Right lobe of liver (tissue), 6 donors: ENCODE measurements around the gene IL1RAP. TPM values are rescaled to one million over a fixed set of nuclear protein-coding genes. Genes with fewer than 3 reads are reported as not detected.
A peak's percentile ranks its signal among the peaks of the same experiment; 100 is the strongest.

Experiments used
- ATAC-seq, 4 donors: fragments of 200-7000 bp; cut with Tn5 transposase; one replicate each; pipeline ENCODE4 v1.9.1; 2020; ENCODE audit warnings: mild to moderate bottlenecking in 4 of 4, moderate library complexity in 4 of 4
- DNase-seq, 3 donors: peaks; one replicate each; pipeline ENCODE4 v3.0.0-alpha.2; 2020
- H3K27ac ChIP-seq, 3 donors: fragments of 200-600 bp; one replicate each; pipeline ENCODE4 v1.8.0; 2022
- H3K27me3 ChIP-seq, 2 donors: fragments of 200-600 bp; one replicate each; pipeline ENCODE4 v1.8.0; 2022
- H3K36me3 ChIP-seq, 4 donors: fragments of 200-600 bp; sonication (generic) in 1 of 4; one replicate each; pipeline versions ENCODE4 v1.5.1 to v1.8.0; 2017 to 2022; ENCODE audit warnings: control low read depth in 1 of 4
- H3K4me1 ChIP-seq, 4 donors: fragments of 200-600 bp; sonication (generic) in 1 of 4; one replicate each; pipeline versions ENCODE4 v1.5.1 to v1.8.0; 2017 to 2022; ENCODE audit warnings: control low read depth in 1 of 4
- H3K4me3 ChIP-seq, 3 donors: fragments of 200-600 bp; one replicate each; pipeline ENCODE4 v1.8.0; 2022
- H3K9me3 ChIP-seq, 4 donors: fragments of 200-600 bp; sonication (generic) in 1 of 4; one replicate each; pipeline versions ENCODE4 v1.5.1 to v1.8.0; 2017 to 2022; ENCODE audit warnings: control low read depth in 1 of 4
- CTCF ChIP-seq, 4 donors: fragments of 200-600 bp in 3 of 4; fragments of 450-650 bp in 1 of 4; IDR thresholded peaks; one replicate each; pipeline versions ENCODE4 v1.5.1 to v1.8.0; 2016 to 2022; ENCODE audit warnings: antibody characterized with exemption in 4 of 4, mild to moderate bottlenecking in 2 of 4
- POLR2A ChIP-seq: fragments of 450-650 bp; IDR thresholded peaks from one replicate; pipeline ENCODE4 v1.6.1; 2017; ENCODE audit warnings: antibody characterized with exemption, mild to moderate bottlenecking
- WGBS: methylation state at CpG from one replicate; pipeline ENCODE4 v1.1.6; 2018; ENCODE audit warnings: low coverage, low lambda C conversion rate; ENCODE audit not compliant: insufficient coverage; ENCODE audit errors: missing lambda C conversion rate; 5-methylcytosine and 5-hydroxymethylcytosine counted together
- intact Hi-C, 2 donors: fragments of 100-400 bp; cut with DNase I; formaldehyde crosslinking; loops; one replicate each; pipeline versions ENCODE4 v1.11.2 to v1.14.1; 2022
- total RNA-seq, 6 experiments: library from RNA; depleted of rRNA in 2 of 6; stranded (reverse); fragments of >200 nt in 2 of 6; fragmentation: NEBNext Ultra II Directional in 3 of 6; extraction: Animal tissue kit (Norgen Biotek cat#: 25700) in 3 of 6; gene quantifications; one replicate each; pipeline versions ENCODE4 v1.1.0 to v1.2.4, GENCODE V29; 2016 to 2023
- donor health status: DM: no; HTN: yes; CAD: no.
- donor health status: DM: no; HTN: no; CAD: no.
- donor health status: DM: no; HTN: no; CAD: no.
- donor health status: DM: no; HTN: yes; CAD: no.
- donor health status: DM: no; HTN: yes; CAD: no.

Gene IL1RAP
- total RNA-seq, 6 experiments from 2014 or later = 44.6 to 142 (median 60.5) TPM

- no peaks in the 10 kb centered on the region for H3K4me1 ChIP-seq
- TF ChIP-seq CTCF (IDR thresholded peaks at IDR 0.05) (no peak), POLR2A (no peak)
- WGBS = 87% methylated on average over 1 of the region's 1 CpG
- DNase-seq (no peak), ATAC-seq (no peak)
- H3K27me3 ChIP-seq = no peaks in the 10 kb centered on the region
- intact Hi-C loops = no loop called here
- H3K36me3 ChIP-seq = no peaks in the 10 kb centered on the region
- H3K9me3 ChIP-seq = no peaks in the 10 kb centered on the region
- H3K27ac ChIP-seq = no peak overlapping the region
- no peak overlapping the region for H3K4me3 ChIP-seq
Measured at GRCh38 chr3:190686011-190686410, 172.1 kb downstream of the IL1RAP start.

DNA sequence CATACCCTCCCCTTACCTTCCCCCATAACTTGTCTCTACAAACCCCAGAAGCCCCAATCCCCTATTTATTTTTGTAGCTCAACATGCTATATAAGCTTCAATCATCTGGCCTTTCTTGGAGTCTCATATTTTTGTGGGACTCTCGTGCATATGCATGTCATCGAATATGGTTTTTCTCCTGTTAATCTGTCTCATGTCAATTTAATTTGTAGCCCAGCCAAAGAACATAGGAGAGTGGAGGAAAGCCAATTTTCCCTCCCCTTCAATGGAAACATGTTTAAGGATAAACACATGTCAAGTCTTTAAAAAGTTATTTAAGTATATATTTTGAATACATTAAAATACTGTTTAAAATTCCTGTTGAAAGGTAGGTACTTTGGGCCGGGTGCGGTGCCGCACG, 176.4 kb downstream of the IL1RAP start:
- Histone ChIP-seq H3K27me3 (no peaks in the 10 kb centered on the region), H3K4me1 (peaks cover 0 to 11% (median 0%) of the 10 kb centered on the region in 4 donors), H3K27ac (no peak overlapping the region), H3K9me3 (no peaks in the 10 kb centered on the region), H3K4me3 (no peak overlapping the region), H3K36me3 (no peaks in the 10 kb centered on the region)
- 90% methylated on average over 6 of the region's 6 CpGs for WGBS
- intact Hi-C loops = no loop called here
- TF ChIP-seq CTCF (IDR thresholded peaks at IDR 0.05) = no peak
- TF ChIP-seq POLR2A = no peak
- DNase-seq (no peak), ATAC-seq (no peak)

GRCh38 chr3:190692256-190692655, 178.4 kb downstream of the IL1RAP start:
- Histone ChIP-seq H3K27ac (no peak overlapping the region), H3K4me1 (peaks cover 0 to 26% (median 0%) of the 10 kb centered on the region in 4 donors), H3K27me3 (no peaks in the 10 kb centered on the region), H3K4me3 (no peak overlapping the region), H3K36me3 (no peaks in the 10 kb centered on the region), H3K9me3 (no peaks in the 10 kb centered on the region)
- intact Hi-C loops = no loop called here
- no peak for DNase-seq
- no peak for ATAC-seq
- TF ChIP-seq POLR2A (no peak), CTCF (IDR thresholded peaks at IDR 0.05) (no peak)

- Histone ChIP-seq H3K27ac (peak overlapping the region in 1 of 3 donors; percentile 2), H3K9me3 (no peaks in the 10 kb centered on the region), H3K4me3 (no peak overlapping the region), H3K27me3 (no peaks in the 10 kb centered on the region), H3K4me1 (peaks cover 0 to 26% (median 0%) of the 10 kb centered on the region in 4 donors), H3K36me3 (no peaks in the 10 kb centered on the region)
- ATAC-seq = peak in 3 of 4 donors; percentile 5 to 58 (median 33)
- TF ChIP-seq CTCF (IDR thresholded peaks at IDR 0.05) (no peak), POLR2A (no peak)
- DNase-seq = no peak
- intact Hi-C loops = no loop called here
- WGBS = 50% methylated on average over 3 of the region's 3 CpGs
Measured at GRCh38 chr3:190694335-190695001, 180.6 kb downstream of the IL1RAP start.
